ENCODE measurements around the gene ARL6IP1.

The ARL6IP1 gene

GRCh38 chr16:18800775-18801144 lies 589 bp downstream of the ARL6IP1 start:
- TF ChIP-seq CTCF (conservative IDR thresholded peaks at IDR 0.05; ENCODE audit: low read depth, low read length): no peak
- peak; percentile 34 for DNase-seq (ENCODE audit: low read depth)
- peak overlapping the region; percentile 76 for H3K4me3 ChIP-seq (ENCODE audit: low read depth, low read length)

GRCh38 chr16:18800293-18800692 lies 1.1 kb downstream of the ARL6IP1 start:
- no peak for TF ChIP-seq CTCF (conservative IDR thresholded peaks at IDR 0.05; ENCODE audit: low read depth, low read length)
- H3K4me3 ChIP-seq (ENCODE audit: low read depth, low read length): peak overlapping the region; percentile 76
- no peak for DNase-seq (ENCODE audit: low read depth)

GRCh38 chr16:18799500-18799899 lies 1.8 kb downstream of the ARL6IP1 start:
- H3K4me3 ChIP-seq (ENCODE audit: low read depth, low read length): peak overlapping the region; percentile 76
- TF ChIP-seq CTCF (conservative IDR thresholded peaks at IDR 0.05; ENCODE audit: low read depth, low read length): no peak
- no peak for DNase-seq (ENCODE audit: low read depth)

GRCh38 chr16:18797746-18798145 lies 3.6 kb downstream of the ARL6IP1 start:
- DNase-seq (ENCODE audit: low read depth): no peak
- no peak overlapping the region for H3K4me3 ChIP-seq (ENCODE audit: low read depth, low read length)
- no peak for TF ChIP-seq CTCF (conservative IDR thresholded peaks at IDR 0.05; ENCODE audit: low read depth, low read length)

- no peak overlapping the region for H3K4me3 ChIP-seq (ENCODE audit: low read depth, low read length)
- TF ChIP-seq CTCF (conservative IDR thresholded peaks at IDR 0.05; ENCODE audit: low read depth, low read length): no peak
- DNase-seq (ENCODE audit: low read depth): no peak
Measured at GRCh38 chr16:18796377-18796776, 5.0 kb downstream of the ARL6IP1 start.

- H3K4me3 ChIP-seq (ENCODE audit: low read depth, low read length): no peak overlapping the region
- no peak for TF ChIP-seq CTCF (conservative IDR thresholded peaks at IDR 0.05; ENCODE audit: low read depth, low read length)
- DNase-seq (ENCODE audit: low read depth): no peak
Measured at GRCh38 chr16:18792836-18793433, 8.4 kb downstream of the ARL6IP1 start.

Data from choroid plexus epithelial cell (primary cell).